ENCODE results near the gene CACNG4.

GRCh38 chr17:67052720-67053437 lies 88.4 kb downstream of the CACNG4 start:
- TF ChIP-seq EZH2 (IDR thresholded peaks at IDR 0.05) (no peak), CTCF (IDR thresholded peaks at IDR 0.05) (no peak)
